GM12878 (cell line): ENCODE results near the gene ATCAY. TPM values are rescaled to one million over a fixed set of nuclear protein-coding genes. Genes with fewer than 3 reads are reported as not detected.

Experiments used
- ATAC-seq: fragments of 200-7000 bp; cut with Tn5 transposase; 3 replicates; pipeline ENCODE4 v1.9.1; 2020; ENCODE audit warnings: mild to moderate bottlenecking, moderate library complexity
- BruUV-seq: library from RNA; stranded (reverse); fragments of 400-500 nt; replicated peaks from 2 replicates; lab custom pipeline; 2021; lab: Mats Ljungman, UMichigan
- CTCF ChIA-PET: fragments of 300-600 bp; sonication (Branson Sonifier 250); formaldehyde crosslinking; extraction: SDS; loops from one replicate; lab custom pipeline; 2021; ENCODE audit warnings: inconsistent platforms; lab: Yijun Ruan, JAX
- POLR2A ChIA-PET: fragments of 350-600 bp; formaldehyde crosslinking; extraction: SDS; loops from one replicate; lab custom pipeline; 2021; ENCODE audit warnings: inconsistent platforms; lab: Charles Lee
- RAD21 ChIA-PET: fragments of 300-600 bp; sonication (Branson Sonifier 250); formaldehyde crosslinking; loops from one replicate; lab custom pipeline; 2023; ENCODE audit warnings: antibody characterized with exemption; ENCODE audit not compliant: unreplicated experiment; lab: Charles Lee
- SMC1A ChIA-PET: fragments of 300-600 bp; sonication (Branson Sonifier 250); formaldehyde crosslinking; loops from one replicate; lab custom pipeline; 2023; ENCODE audit not compliant: unreplicated experiment, uncharacterized antibody; lab: Charles Lee
- DNase-seq: peaks from one replicate; pipeline ENCODE4 v3.0.0-alpha.2; 2011; ENCODE audit warnings: low read depth, low spot score
- FAIRE-seq: peaks from 3 replicates; lab custom pipeline; 2011; peaks lifted over from hg19 to GRCh38; lab: Jason Lieb, UNC
- H2AFZ ChIP-seq: 2 replicates; pipeline ENCODE4 v1.6.0; 2011; ENCODE audit warnings: low read depth, low read length, control low read depth; ENCODE audit not compliant: control insufficient read depth
- H3K27ac ChIP-seq: 2 replicates; pipeline ENCODE4 v1.5.1; 2011; ENCODE audit warnings: control low read depth; ENCODE audit not compliant: control insufficient read depth, insufficient read depth
- H3K27me3 ChIP-seq, 2 experiments: replicated peaks in 1 of 2; 2 replicates each; pipeline versions ENCODE4 v1.6.0 to v1.6.1; 2011; ENCODE audit warnings: low read length in 1 of 2; ENCODE audit not compliant: control insufficient read depth in 2 of 2, insufficient read depth in 2 of 2
- H3K36me3 ChIP-seq, 2 experiments: 2 replicates each; pipeline ENCODE4 v1.5.1; 2011; ENCODE audit warnings: low read length in 1 of 2; ENCODE audit not compliant: control insufficient read depth in 2 of 2, insufficient read depth in 2 of 2
- H3K4me1 ChIP-seq: 2 replicates; pipeline ENCODE4 v1.6.1; 2011; ENCODE audit warnings: mild to moderate bottlenecking, low read length, moderate library complexity, mixed read lengths; ENCODE audit not compliant: control insufficient read depth, insufficient read depth
- H3K4me2 ChIP-seq: 2 replicates; pipeline ENCODE4 v1.6.0; 2011; ENCODE audit warnings: control low read depth; ENCODE audit not compliant: control insufficient read depth, insufficient read depth
- H3K4me3 ChIP-seq: fragments of 200-600 bp; sonication (generic); 2 replicates; pipeline ENCODE4 v1.5.1; 2016
- H3K79me2 ChIP-seq: 2 replicates; pipeline ENCODE4 v1.6.0; 2011; ENCODE audit warnings: low read length; ENCODE audit not compliant: control insufficient read depth, insufficient read depth
- H3K9ac ChIP-seq: 2 replicates; pipeline ENCODE4 v1.8.0; 2011; ENCODE audit warnings: low read length, control low read depth, mixed read lengths; ENCODE audit not compliant: control insufficient read depth, insufficient read depth
- H3K9me3 ChIP-seq: replicated peaks from 3 replicates; pipeline ENCODE4 v1.5.1; 2011; ENCODE audit warnings: mild to moderate bottlenecking, low read length; ENCODE audit not compliant: control insufficient read depth, insufficient read depth
- H4K20me1 ChIP-seq: 2 replicates; pipeline ENCODE4 v1.6.0; 2011; ENCODE audit not compliant: control insufficient read depth, insufficient read depth
- CHD1 ChIP-seq: IDR thresholded peaks from 2 replicates; pipeline ENCODE4 v1.6.1; 2012; ENCODE audit warnings: low read depth, low read length, improper control_type of control experiment
- DPF2 ChIP-seq: fragments of 450-650 bp; IDR thresholded peaks from 2 replicates; pipeline ENCODE4 v1.6.1; 2017; ENCODE audit warnings: mild to moderate bottlenecking
- HDAC2 ChIP-seq: fragments of 200-600 bp; sonication (generic); IDR thresholded peaks from 2 replicates; pipeline ENCODE4 v1.6.1; 2017
- NFXL1 ChIP-seq: fragments of 450-650 bp; IDR thresholded peaks from 2 replicates; pipeline ENCODE4 v1.6.1; 2017; ENCODE audit warnings: antibody characterized with exemption, mild to moderate bottlenecking, borderline replicate concordance
- POLR2AphosphoS5 ChIP-seq: IDR thresholded peaks from 2 replicates; pipeline ENCODE4 v1.6.1; 2011; ENCODE audit warnings: mild to moderate bottlenecking, low read length, inconsistent platforms
- RAD51 ChIP-seq: fragments of 450-650 bp; IDR thresholded peaks from 2 replicates; pipeline ENCODE4 v1.6.1; 2016; ENCODE audit warnings: moderate library complexity, mild to moderate bottlenecking, inconsistent platforms
- SP1 ChIP-seq: IDR thresholded peaks from one replicate; pipeline ENCODE4 v1.6.1; 2011; ENCODE audit warnings: low read depth, low read length
- SREBF2 ChIP-seq: IDR thresholded peaks from 2 replicates; pipeline ENCODE4 v1.6.1; 2012; ENCODE audit warnings: mild to moderate bottlenecking, low read length
- STAT1 ChIP-seq: fragments of 450-650 bp; conservative IDR thresholded peaks from 2 replicates; pipeline ENCODE4 v1.6.1; 2014; ENCODE audit warnings: antibody characterized with exemption, mild to moderate bottlenecking
- SUZ12 ChIP-seq: fragments of 200-600 bp; sonication (generic); IDR thresholded peaks from one replicate; pipeline ENCODE4 v1.6.1; 2018; ENCODE audit warnings: antibody characterized with exemption, mild to moderate bottlenecking; ENCODE audit not compliant: unreplicated experiment
- WRNIP1 ChIP-seq: IDR thresholded peaks from 2 replicates; pipeline ENCODE4 v1.6.1; 2011; ENCODE audit warnings: low read depth, low read length, improper control_type of control experiment, borderline replicate concordance
- ZNF207 ChIP-seq: fragments of 450-650 bp; IDR thresholded peaks from 2 replicates; pipeline ENCODE4 v1.6.1; 2014; ENCODE audit warnings: antibody characterized with exemption, mild to moderate bottlenecking, borderline replicate concordance
- ZNF24 ChIP-seq: fragments of 450-650 bp; IDR thresholded peaks from 2 replicates; pipeline ENCODE4 v1.6.1; 2017; ENCODE audit warnings: antibody characterized with exemption, mild to moderate bottlenecking
- ZSCAN29 ChIP-seq: fragments of 450-650 bp; IDR thresholded peaks from 2 replicates; pipeline ENCODE4 v1.6.1; 2017; ENCODE audit warnings: mild to moderate bottlenecking, moderate library complexity
- WGBS: methylation state at CpG from one replicate; pipeline ENCODE4 v1.1.6; 2016; ENCODE audit warnings: low lambda C conversion rate; ENCODE audit not compliant: insufficient replicate concordance, insufficient coverage; ENCODE audit errors: missing lambda C conversion rate; 5-methylcytosine and 5-hydroxymethylcytosine counted together
- in situ Hi-C: fragments of 300-500 bp; cut with MboI; formaldehyde crosslinking; loops from 9 replicates; pipeline ENCODE4 v1.14.3; 2018; ENCODE audit warnings: mixed read lengths
- intact Hi-C: fragments of 100-400 bp; cut with micrococcal nuclease; formaldehyde crosslinking; loops from one replicate; pipeline ENCODE4 v1.14.2; 2022; ENCODE audit not compliant: unreplicated experiment
- polyA plus RNA-seq, 11 experiments: library from polyadenylated mRNA; depleted of rRNA in 4 of 11; unstranded in 6 of 11; stranded (reverse) in 5 of 11; fragments of >200 nt; fragmentation: Nextera tagmentation in 4 of 11; fragmentation: Illumina TruSeq in 1 of 11; extraction: Ambion mirVana in 4 of 11; extraction: Trizol in 1 of 11; gene quantifications; 1 replicate in 1 of 11; 2 replicates in 10 of 11; pipeline versions ENCODE4 v1.2.1 to v1.2.3, GENCODE V29; 2011 to 2016; ENCODE audit warnings: inconsistent platforms in 2 of 11, missing spikeins in 2 of 11, low read depth in 1 of 11
- total RNA-seq, 4 experiments: library from RNA; depleted of rRNA in 3 of 4; stranded (reverse); fragments of >200 nt in 3 of 4; fragmentation: Illumina TruSeq in 1 of 4; extraction: Trizol in 1 of 4; gene quantifications; 2 replicates each; pipeline versions ENCODE4 v1.2.1 to v1.2.3, GENCODE V29; 2013 to 2021
- TF ChIP-seq, protein P1 (sequence below): fragments of 450-650 bp; IDR thresholded peaks from 2 replicates; pipeline ENCODE4 v1.6.1; 2016; ENCODE audit warnings: mild to moderate bottlenecking
- TF ChIP-seq, protein P2 (sequence below): IDR thresholded peaks from 2 replicates; pipeline ENCODE4 v1.6.1; 2012; ENCODE audit warnings: improper control_type of control experiment, low read depth, low read length; ENCODE audit not compliant: insufficient replicate concordance
- TF ChIP-seq, protein P3 (sequence below): IDR thresholded peaks from 2 replicates; pipeline ENCODE4 v1.6.1; 2011; ENCODE audit warnings: mild to moderate bottlenecking, low read depth, low read length, moderate library complexity; ENCODE audit not compliant: insufficient replicate concordance

Gene ATCAY
- total and polyA plus RNA-seq, 10 of the 15 experiments (the other 5 are each of a cell fraction or from before 2014, with no cell fraction given): under 0.01 to 0.04 (median 0.02) TPM; not detected in 4

DNA sequence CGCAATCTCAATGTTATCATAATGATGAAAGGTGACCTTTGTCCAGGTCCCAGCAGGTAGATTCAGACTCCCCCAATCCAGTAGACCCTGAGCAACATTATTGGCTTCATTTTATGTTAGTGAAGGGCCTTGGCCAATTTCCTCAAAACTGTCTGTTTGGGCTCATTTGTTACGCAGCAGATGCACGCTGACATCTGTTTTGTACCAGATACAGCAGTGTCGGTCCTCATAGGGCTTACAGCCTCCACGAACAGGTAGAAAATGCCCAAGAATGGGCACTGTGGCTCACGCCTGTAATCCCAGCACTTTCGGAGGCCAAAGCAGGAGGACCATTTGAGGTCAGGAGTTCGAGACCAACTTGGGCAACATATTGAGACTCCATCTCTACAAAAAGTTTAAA lies 39.3 kb downstream of the ATCAY start:
- Histone ChIP-seq H4K20me1 (no peaks in the 10 kb centered on the region), H3K27me3 (no peaks in the 10 kb centered on the region), H3K4me1 (no peaks in the 10 kb centered on the region), H3K9ac (no peak overlapping the region), H2AFZ (no peak overlapping the region), H3K9me3 (peaks cover 3% of the 10 kb centered on the region; the same call in 1 of the 3 replicates), H3K79me2 (no peaks in the 10 kb centered on the region)
- ChIA-PET POLR2A (no interaction called here), CTCF (no interaction called here), RAD21 (no interaction called here), SMC1A (no interaction called here)
- BruUV-seq: no TSS peak
- FAIRE-seq: no peak
- ATAC-seq: no peak
- 46% methylated on average over 8 of the region's 8 CpGs for WGBS
- TF ChIP-seq HDAC2 (no peak), POLR2AphosphoS5 (no peak), DPF2 (no peak), ZNF207 (no peak), CHD1 (no peak), RAD51 (no peak), SREBF2 (no peak), ZSCAN29 (no peak), WRNIP1 (no peak), SP1 (no peak), SUZ12 (no peak), NFXL1 (no peak), STAT1 (no peak), ZNF24 (no peak)
- TF ChIP-seq, protein P1, sequence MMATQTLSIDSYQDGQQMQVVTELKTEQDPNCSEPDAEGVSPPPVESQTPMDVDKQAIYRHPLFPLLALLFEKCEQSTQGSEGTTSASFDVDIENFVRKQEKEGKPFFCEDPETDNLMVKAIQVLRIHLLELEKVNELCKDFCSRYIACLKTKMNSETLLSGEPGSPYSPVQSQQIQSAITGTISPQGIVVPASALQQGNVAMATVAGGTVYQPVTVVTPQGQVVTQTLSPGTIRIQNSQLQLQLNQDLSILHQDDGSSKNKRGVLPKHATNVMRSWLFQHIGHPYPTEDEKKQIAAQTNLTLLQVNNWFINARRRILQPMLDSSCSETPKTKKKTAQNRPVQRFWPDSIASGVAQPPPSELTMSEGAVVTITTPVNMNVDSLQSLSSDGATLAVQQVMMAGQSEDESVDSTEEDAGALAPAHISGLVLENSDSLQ: no peak
- TF ChIP-seq, protein P2, sequence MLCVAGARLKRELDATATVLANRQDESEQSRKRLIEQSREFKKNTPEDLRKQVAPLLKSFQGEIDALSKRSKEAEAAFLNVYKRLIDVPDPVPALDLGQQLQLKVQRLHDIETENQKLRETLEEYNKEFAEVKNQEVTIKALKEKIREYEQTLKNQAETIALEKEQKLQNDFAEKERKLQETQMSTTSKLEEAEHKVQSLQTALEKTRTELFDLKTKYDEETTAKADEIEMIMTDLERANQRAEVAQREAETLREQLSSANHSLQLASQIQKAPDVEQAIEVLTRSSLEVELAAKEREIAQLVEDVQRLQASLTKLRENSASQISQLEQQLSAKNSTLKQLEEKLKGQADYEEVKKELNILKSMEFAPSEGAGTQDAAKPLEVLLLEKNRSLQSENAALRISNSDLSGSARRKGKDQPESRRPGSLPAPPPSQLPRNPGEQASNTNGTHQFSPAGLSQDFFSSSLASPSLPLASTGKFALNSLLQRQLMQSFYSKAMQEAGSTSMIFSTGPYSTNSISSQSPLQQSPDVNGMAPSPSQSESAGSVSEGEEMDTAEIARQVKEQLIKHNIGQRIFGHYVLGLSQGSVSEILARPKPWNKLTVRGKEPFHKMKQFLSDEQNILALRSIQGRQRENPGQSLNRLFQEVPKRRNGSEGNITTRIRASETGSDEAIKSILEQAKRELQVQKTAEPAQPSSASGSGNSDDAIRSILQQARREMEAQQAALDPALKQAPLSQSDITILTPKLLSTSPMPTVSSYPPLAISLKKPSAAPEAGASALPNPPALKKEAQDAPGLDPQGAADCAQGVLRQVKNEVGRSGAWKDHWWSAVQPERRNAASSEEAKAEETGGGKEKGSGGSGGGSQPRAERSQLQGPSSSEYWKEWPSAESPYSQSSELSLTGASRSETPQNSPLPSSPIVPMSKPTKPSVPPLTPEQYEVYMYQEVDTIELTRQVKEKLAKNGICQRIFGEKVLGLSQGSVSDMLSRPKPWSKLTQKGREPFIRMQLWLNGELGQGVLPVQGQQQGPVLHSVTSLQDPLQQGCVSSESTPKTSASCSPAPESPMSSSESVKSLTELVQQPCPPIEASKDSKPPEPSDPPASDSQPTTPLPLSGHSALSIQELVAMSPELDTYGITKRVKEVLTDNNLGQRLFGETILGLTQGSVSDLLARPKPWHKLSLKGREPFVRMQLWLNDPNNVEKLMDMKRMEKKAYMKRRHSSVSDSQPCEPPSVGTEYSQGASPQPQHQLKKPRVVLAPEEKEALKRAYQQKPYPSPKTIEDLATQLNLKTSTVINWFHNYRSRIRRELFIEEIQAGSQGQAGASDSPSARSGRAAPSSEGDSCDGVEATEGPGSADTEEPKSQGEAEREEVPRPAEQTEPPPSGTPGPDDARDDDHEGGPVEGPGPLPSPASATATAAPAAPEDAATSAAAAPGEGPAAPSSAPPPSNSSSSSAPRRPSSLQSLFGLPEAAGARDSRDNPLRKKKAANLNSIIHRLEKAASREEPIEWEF: no peak
- TF ChIP-seq, protein P3, sequence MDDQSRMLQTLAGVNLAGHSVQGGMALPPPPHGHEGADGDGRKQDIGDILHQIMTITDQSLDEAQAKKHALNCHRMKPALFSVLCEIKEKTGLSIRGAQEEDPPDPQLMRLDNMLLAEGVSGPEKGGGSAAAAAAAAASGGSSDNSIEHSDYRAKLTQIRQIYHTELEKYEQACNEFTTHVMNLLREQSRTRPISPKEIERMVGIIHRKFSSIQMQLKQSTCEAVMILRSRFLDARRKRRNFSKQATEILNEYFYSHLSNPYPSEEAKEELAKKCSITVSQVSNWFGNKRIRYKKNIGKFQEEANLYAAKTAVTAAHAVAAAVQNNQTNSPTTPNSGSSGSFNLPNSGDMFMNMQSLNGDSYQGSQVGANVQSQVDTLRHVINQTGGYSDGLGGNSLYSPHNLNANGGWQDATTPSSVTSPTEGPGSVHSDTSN: no peak
- TF ChIP-seq, all 136 proteins: peak for 0
- DNase-seq: no peak
- H3K36me3 ChIP-seq: no peaks in the 10 kb centered on the region
- no peak overlapping the region for H3K4me2 ChIP-seq
- H3K27ac ChIP-seq: no peak overlapping the region
- in situ Hi-C loops (no loop called here), intact Hi-C loops (no loop called here)
- no peak overlapping the region for H3K4me3 ChIP-seq
